Measurements from ENCODE around the gene MCMBP. TPM values are rescaled to one million over a fixed set of nuclear protein-coding genes. Genes with fewer than 3 reads are reported as not detected.

MCMBP gene
- total RNA-seq, 4 donors from 2014 or later, result 24.2 to 54.9 (median 41.8) TPM

DNA sequence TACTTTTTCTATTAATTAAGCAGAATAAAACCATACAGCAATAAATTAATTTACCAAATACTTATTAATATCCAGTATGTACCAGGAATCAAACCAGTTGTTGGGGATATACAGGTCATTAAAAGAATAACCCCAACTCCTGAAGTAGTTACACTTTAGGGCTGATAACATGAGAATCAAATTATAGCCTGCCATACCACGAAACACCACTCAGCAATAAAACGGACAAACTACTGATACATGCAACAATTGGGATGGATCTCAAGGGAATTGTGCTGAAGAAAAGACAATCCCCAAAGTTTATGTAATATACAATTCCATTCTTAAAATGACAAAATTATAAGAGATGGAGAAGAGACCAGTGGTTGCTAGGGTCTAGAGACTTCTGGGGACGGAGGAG is 22.7 kb downstream of the MCMBP start:
- intact Hi-C loops (cut with DNase I), result loop anchor here (10.0 kb wide), 1 partner anchor 155 kb away; no protein-coding TSS in a partner anchor
- Histone ChIP-seq H3K4me3 (no peak overlapping the region), H3K27ac (no peak overlapping the region), H3K4me1 (no peaks in the 10 kb centered on the region), H3K36me3 (peaks cover 0 to 100% (median 36%) of the 10 kb centered on the region in 3 donors), H3K27me3 (no peaks in the 10 kb centered on the region), H3K9me3 (no peaks in the 10 kb centered on the region)
- 98 to 100% methylated on average over 3 of the region's 3 CpGs for WGBS, 2 donors
- no peak for DNase-seq
- TF ChIP-seq POLR2A (IDR thresholded peaks at IDR 0.05), result no peak
- TF ChIP-seq, protein P1, sequence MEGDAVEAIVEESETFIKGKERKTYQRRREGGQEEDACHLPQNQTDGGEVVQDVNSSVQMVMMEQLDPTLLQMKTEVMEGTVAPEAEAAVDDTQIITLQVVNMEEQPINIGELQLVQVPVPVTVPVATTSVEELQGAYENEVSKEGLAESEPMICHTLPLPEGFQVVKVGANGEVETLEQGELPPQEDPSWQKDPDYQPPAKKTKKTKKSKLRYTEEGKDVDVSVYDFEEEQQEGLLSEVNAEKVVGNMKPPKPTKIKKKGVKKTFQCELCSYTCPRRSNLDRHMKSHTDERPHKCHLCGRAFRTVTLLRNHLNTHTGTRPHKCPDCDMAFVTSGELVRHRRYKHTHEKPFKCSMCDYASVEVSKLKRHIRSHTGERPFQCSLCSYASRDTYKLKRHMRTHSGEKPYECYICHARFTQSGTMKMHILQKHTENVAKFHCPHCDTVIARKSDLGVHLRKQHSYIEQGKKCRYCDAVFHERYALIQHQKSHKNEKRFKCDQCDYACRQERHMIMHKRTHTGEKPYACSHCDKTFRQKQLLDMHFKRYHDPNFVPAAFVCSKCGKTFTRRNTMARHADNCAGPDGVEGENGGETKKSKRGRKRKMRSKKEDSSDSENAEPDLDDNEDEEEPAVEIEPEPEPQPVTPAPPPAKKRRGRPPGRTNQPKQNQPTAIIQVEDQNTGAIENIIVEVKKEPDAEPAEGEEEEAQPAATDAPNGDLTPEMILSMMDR (IDR thresholded peaks at IDR 0.05), result no peak

- Histone ChIP-seq H3K27ac (no peak overlapping the region), H3K9me3 (no peaks in the 10 kb centered on the region), H3K4me1 (no peaks in the 10 kb centered on the region), H3K27me3 (no peaks in the 10 kb centered on the region), H3K4me3 (no peak overlapping the region), H3K36me3 (peaks cover 0 to 100% (median 32%) of the 10 kb centered on the region in 3 donors)
- intact Hi-C loops (cut with DNase I), result loop anchor here (10.0 kb wide), 1 partner anchor 154 kb away; no protein-coding TSS in a partner anchor
- DNase-seq, result no peak
- WGBS, 2 donors, result 69 to 77% methylated on average over 6 of the region's 6 CpGs
- TF ChIP-seq, protein P1 (IDR thresholded peaks at IDR 0.05), result no peak
- no peak for TF ChIP-seq POLR2A (IDR thresholded peaks at IDR 0.05)
Measured at GRCh38 chr10:119849031-119849789, 23.4 kb downstream of the MCMBP start.

- intact Hi-C loops (cut with DNase I), result loop anchor here (10.0 kb wide), 1 partner anchor 151 kb away; no protein-coding TSS in a partner anchor
- no peaks in the 10 kb centered on the region for H3K27me3 ChIP-seq
- H3K27ac ChIP-seq, result no peak overlapping the region
- H3K4me1 ChIP-seq, result no peaks in the 10 kb centered on the region
- H3K4me3 ChIP-seq, result no peak overlapping the region
- no peak for DNase-seq
- H3K36me3 ChIP-seq, result peaks cover 7 to 100% (median 48%) of the 10 kb centered on the region in 3 donors
- H3K9me3 ChIP-seq, result no peaks in the 10 kb centered on the region
- 79 to 96% methylated on average over 1 of the region's 1 CpG for WGBS, 2 donors
- TF ChIP-seq POLR2A (IDR thresholded peaks at IDR 0.05), result no peak
- TF ChIP-seq, protein P1 (IDR thresholded peaks at IDR 0.05), result no peak
Measured at GRCh38 chr10:119845656-119846055, 27.0 kb downstream of the MCMBP start.

GRCh38 chr10:119834188-119834587 is 38.5 kb downstream of the MCMBP start:
- 73 to 85% methylated on average over 4 of the region's 4 CpGs for WGBS, 2 donors
- DNase-seq, result no peak
- TF ChIP-seq POLR2A (IDR thresholded peaks at IDR 0.05), result no peak
- TF ChIP-seq, protein P1 (IDR thresholded peaks at IDR 0.05), result no peak
- Histone ChIP-seq H3K9me3 (no peaks in the 10 kb centered on the region), H3K27me3 (no peaks in the 10 kb centered on the region), H3K27ac (no peak overlapping the region), H3K36me3 (peaks cover 6 to 100% (median 30%) of the 10 kb centered on the region in 3 donors), H3K4me1 (no peaks in the 10 kb centered on the region), H3K4me3 (no peak overlapping the region)
- intact Hi-C loops (cut with DNase I), result no loop called here

DNA sequence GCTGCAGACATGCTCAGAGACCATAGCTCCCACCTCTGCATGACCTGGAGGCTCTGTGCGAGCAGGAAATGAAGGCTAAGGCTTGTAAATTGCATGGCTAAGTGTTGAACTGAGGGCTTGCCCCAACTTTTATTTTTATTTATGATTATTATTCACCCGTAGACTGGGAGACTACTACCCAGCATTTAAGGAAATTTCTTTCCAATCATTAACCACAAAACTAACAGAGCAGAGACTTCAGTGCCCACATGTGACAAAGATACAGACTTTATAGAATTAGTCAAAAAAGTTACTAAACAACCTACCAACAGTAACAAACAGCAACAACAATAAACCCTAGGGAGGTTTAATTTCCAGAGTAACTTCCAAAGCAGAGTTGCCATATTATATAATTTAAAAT is 39.7 kb downstream of the MCMBP start:
- H3K4me3 ChIP-seq, result no peak overlapping the region
- peaks cover 6 to 100% (median 23%) of the 10 kb centered on the region in 3 donors for H3K36me3 ChIP-seq
- DNase-seq, result no peak
- no peaks in the 10 kb centered on the region for H3K9me3 ChIP-seq
- WGBS, 2 donors, result 85 to 88% methylated on average over 2 of the region's 2 CpGs
- TF ChIP-seq, protein P1 (IDR thresholded peaks at IDR 0.05), result no peak
- no peak for TF ChIP-seq POLR2A (IDR thresholded peaks at IDR 0.05)
- H3K4me1 ChIP-seq, result no peaks in the 10 kb centered on the region
- intact Hi-C loops (cut with DNase I), result no loop called here
- H3K27ac ChIP-seq, result no peak overlapping the region
- no peaks in the 10 kb centered on the region for H3K27me3 ChIP-seq

All from esophagus squamous epithelium (tissue), 5 donors.